Nephron (organoid): Measurements from ENCODE around the gene NAT14.
"Not testable (repeated sequence)": the region's sequence is repeated elsewhere in the genome, so short reads cannot be mapped to it uniquely, and the experiment has no call there.

Experiments used
- H3K27ac Mint-ChIP-seq, 3 experiments: 2 replicates each; pipeline ENCODE4 v1.8.0; 2020; ENCODE audit warnings: mixed read lengths in 3 of 3, mild to moderate bottlenecking in 2 of 3, moderate library complexity in 1 of 3
- H3K27me3 Mint-ChIP-seq: 2 replicates; pipeline ENCODE4 v1.8.0; 2021; ENCODE audit warnings: low read depth, mild to moderate bottlenecking, moderate library complexity, mixed read lengths
- H3K36me3 Mint-ChIP-seq: 2 replicates; pipeline ENCODE4 v1.8.0; 2020; ENCODE audit warnings: low read depth, mixed read lengths
- H3K4me1 Mint-ChIP-seq: 2 replicates; pipeline ENCODE4 v1.8.0; 2020; ENCODE audit warnings: mixed read lengths
- H3K4me3 Mint-ChIP-seq, 3 experiments: 2 replicates each; pipeline ENCODE4 v1.8.0; 2020; ENCODE audit warnings: mild to moderate bottlenecking in 3 of 3, mixed read lengths in 3 of 3, moderate library complexity in 2 of 3
- H3K9me3 Mint-ChIP-seq: 2 replicates; pipeline ENCODE4 v1.8.0; 2020; ENCODE audit warnings: mixed read lengths
- TF ChIP-seq, protein P1 (sequence below), 3 experiments: fragments of 200-600 bp; sonication (generic); IDR thresholded peaks; one replicate each; pipeline ENCODE4 v1.5.0; 2021; ENCODE audit warnings: antibody characterized with exemption in 3 of 3; ENCODE audit not compliant: unreplicated experiment in 3 of 3

Gene NAT14

GRCh38 chr19:55444646-55445045 is 40.3 kb upstream of the NAT14 start:
- H3K4me3 Mint-ChIP-seq = no peak overlapping the region
- H3K9me3 Mint-ChIP-seq = peaks cover 6% of the 10 kb centered on the region
- peaks cover 7% of the 10 kb centered on the region for H3K27me3 Mint-ChIP-seq
- peaks cover 17% of the 10 kb centered on the region for H3K4me1 Mint-ChIP-seq
- H3K27ac Mint-ChIP-seq = no peak overlapping the region
- TF ChIP-seq, protein P1, sequence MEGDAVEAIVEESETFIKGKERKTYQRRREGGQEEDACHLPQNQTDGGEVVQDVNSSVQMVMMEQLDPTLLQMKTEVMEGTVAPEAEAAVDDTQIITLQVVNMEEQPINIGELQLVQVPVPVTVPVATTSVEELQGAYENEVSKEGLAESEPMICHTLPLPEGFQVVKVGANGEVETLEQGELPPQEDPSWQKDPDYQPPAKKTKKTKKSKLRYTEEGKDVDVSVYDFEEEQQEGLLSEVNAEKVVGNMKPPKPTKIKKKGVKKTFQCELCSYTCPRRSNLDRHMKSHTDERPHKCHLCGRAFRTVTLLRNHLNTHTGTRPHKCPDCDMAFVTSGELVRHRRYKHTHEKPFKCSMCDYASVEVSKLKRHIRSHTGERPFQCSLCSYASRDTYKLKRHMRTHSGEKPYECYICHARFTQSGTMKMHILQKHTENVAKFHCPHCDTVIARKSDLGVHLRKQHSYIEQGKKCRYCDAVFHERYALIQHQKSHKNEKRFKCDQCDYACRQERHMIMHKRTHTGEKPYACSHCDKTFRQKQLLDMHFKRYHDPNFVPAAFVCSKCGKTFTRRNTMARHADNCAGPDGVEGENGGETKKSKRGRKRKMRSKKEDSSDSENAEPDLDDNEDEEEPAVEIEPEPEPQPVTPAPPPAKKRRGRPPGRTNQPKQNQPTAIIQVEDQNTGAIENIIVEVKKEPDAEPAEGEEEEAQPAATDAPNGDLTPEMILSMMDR (IDR thresholded peaks at IDR 0.05; ENCODE audit: unreplicated experiment in 3 of 3) = no peak
- H3K36me3 Mint-ChIP-seq = no peaks in the 10 kb centered on the region

- Mint-ChIP-seq H3K9me3 (peaks cover 3% of the 10 kb centered on the region), H3K4me3 (no peak overlapping the region), H3K27me3 (peaks cover 9% of the 10 kb centered on the region), H3K4me1 (peaks cover 18% of the 10 kb centered on the region), H3K36me3 (no peaks in the 10 kb centered on the region), H3K27ac (no peak overlapping the region)
- TF ChIP-seq, protein P1 (IDR thresholded peaks at IDR 0.05; ENCODE audit: unreplicated experiment in 3 of 3) = no peak
These were observed 38.9 kb upstream of the NAT14 start for GRCh38 chr19:55446060-55446459.

GRCh38 chr19:55447421-55448174 is 37.4 kb upstream of the NAT14 start:
- H3K36me3 Mint-ChIP-seq = no peaks in the 10 kb centered on the region
- no peak overlapping the region for H3K27ac Mint-ChIP-seq
- peaks cover 11% of the 10 kb centered on the region for H3K4me1 Mint-ChIP-seq
- TF ChIP-seq, protein P1 (IDR thresholded peaks at IDR 0.05; ENCODE audit: unreplicated experiment in 3 of 3) = no peak
- H3K9me3 Mint-ChIP-seq = no peaks in the 10 kb centered on the region
- no peak overlapping the region for H3K4me3 Mint-ChIP-seq
- H3K27me3 Mint-ChIP-seq = peaks cover 20% of the 10 kb centered on the region

DNA sequence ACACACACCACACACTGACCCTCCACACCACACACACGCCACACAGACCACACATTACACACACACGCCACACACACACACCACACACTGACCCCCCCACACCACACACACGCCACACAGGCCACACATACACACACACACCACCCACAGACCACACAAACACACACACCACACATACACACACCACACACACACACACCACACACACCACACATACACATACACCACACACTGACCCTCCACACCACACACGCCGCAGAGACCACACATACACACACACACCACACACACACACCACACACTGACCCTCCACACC is 36.9 kb upstream of the NAT14 start:
- H3K9me3 Mint-ChIP-seq, H3K27ac Mint-ChIP-seq, H3K4me3 Mint-ChIP-seq, H3K36me3 Mint-ChIP-seq: not testable (repeated sequence)
- Mint-ChIP-seq H3K27me3 (peaks cover 25% of the 10 kb centered on the region), H3K4me1 (peaks cover 15% of the 10 kb centered on the region)

- TF ChIP-seq, protein P1 (IDR thresholded peaks at IDR 0.05; ENCODE audit: unreplicated experiment in 3 of 3) = no peak
- H3K4me1 Mint-ChIP-seq = peaks cover 18% of the 10 kb centered on the region
- no peak overlapping the region for H3K27ac Mint-ChIP-seq
- no peaks in the 10 kb centered on the region for H3K36me3 Mint-ChIP-seq
- H3K4me3 Mint-ChIP-seq = peak overlapping the region in 1 of 3 experiments; percentile 61
- H3K27me3 Mint-ChIP-seq = peaks cover 34% of the 10 kb centered on the region
- H3K9me3 Mint-ChIP-seq = no peaks in the 10 kb centered on the region
These were observed 35.5 kb upstream of the NAT14 start for GRCh38 chr19:55449469-55449868.

GRCh38 chr19:55451163-55451964 is 33.6 kb upstream of the NAT14 start:
- Mint-ChIP-seq H3K4me3 (peak overlapping the region; percentile 71 to 81 (median 81)), H3K4me1 (peaks cover 18% of the 10 kb centered on the region), H3K9me3 (no peaks in the 10 kb centered on the region), H3K36me3 (peaks cover 4% of the 10 kb centered on the region), H3K27me3 (peaks cover 34% of the 10 kb centered on the region), H3K27ac (no peak overlapping the region)
- TF ChIP-seq, protein P1 (IDR thresholded peaks at IDR 0.05; ENCODE audit: unreplicated experiment in 3 of 3) = no peak
